Neural cell (in vitro differentiated cells): ENCODE measurements around the gene GDI1. TPM values are rescaled to one million over a fixed set of nuclear protein-coding genes. Genes with fewer than 3 reads are reported as not detected.

ENCODE experiments used
- H2AFZ ChIP-seq: fragments of 200-600, 300-800 bp; sonication (generic), shearing (Covaris generic); 2 replicates; pipeline ENCODE4 v1.6.0; 2014; ENCODE audit warnings: low read depth, mild to moderate bottlenecking, antibody characterized with exemption, low read length, moderate library complexity
- H3F3A ChIP-seq: fragments of 200-600 bp; shearing (Covaris generic); 2 replicates; pipeline ENCODE4 v1.6.1; 2016; ENCODE audit warnings: mild to moderate bottlenecking, moderate library complexity, mixed read lengths, antibody characterized with exemption, low read length; ENCODE audit not compliant: insufficient read depth, poor library complexity, severe bottlenecking
- H3K27ac ChIP-seq: fragments of 200-600, 300-800 bp; sonication (generic), shearing (Covaris generic); 2 replicates; pipeline ENCODE4 v1.5.1; 2014; ENCODE audit warnings: mild to moderate bottlenecking, low read length, moderate library complexity
- H3K27me3 ChIP-seq: fragments of 300-800, 200-600 bp; sonication (generic), shearing (Covaris generic); 2 replicates; pipeline ENCODE4 v1.6.0; 2014; ENCODE audit warnings: mild to moderate bottlenecking, low read depth, low read length, moderate library complexity; ENCODE audit not compliant: insufficient read depth
- H3K36me3 ChIP-seq: fragments of 300-800, 200-600 bp; sonication (generic), shearing (Covaris generic); 2 replicates; pipeline ENCODE4 v1.5.1; 2014; ENCODE audit warnings: mild to moderate bottlenecking, antibody characterized with exemption, low read length, moderate library complexity; ENCODE audit not compliant: insufficient read depth
- H3K4me2 ChIP-seq: fragments of 300-800, 200-600 bp; sonication (generic), shearing (Covaris generic); 2 replicates; pipeline ENCODE4 v1.6.0; 2014; ENCODE audit warnings: mild to moderate bottlenecking, low read length
- H3K4me3 ChIP-seq: fragments of 300-800, 200-600 bp; sonication (generic), shearing (Covaris generic); 2 replicates; pipeline ENCODE4 v1.5.1; 2014; ENCODE audit warnings: mild to moderate bottlenecking, low read length, moderate library complexity
- H3K79me2 ChIP-seq: fragments of 200-600 bp; shearing (Covaris generic); replicated peaks from 2 replicates; pipeline ENCODE4 v1.6.0; 2014; ENCODE audit warnings: mild to moderate bottlenecking, low read length, moderate library complexity; ENCODE audit not compliant: insufficient read depth
- H3K9ac ChIP-seq: fragments of 300-800, 200-600 bp; sonication (generic), shearing (Covaris generic); 2 replicates; pipeline ENCODE4 v1.6.1; 2016; ENCODE audit warnings: mild to moderate bottlenecking, low read length, mixed read lengths
- H3K9me2 ChIP-seq: fragments of 200-600 bp; shearing (Covaris generic); 2 replicates; pipeline ENCODE4 v1.6.1; 2016; ENCODE audit warnings: mild to moderate bottlenecking, low read length, mixed read lengths; ENCODE audit not compliant: insufficient read depth
- H3K9me3 ChIP-seq: fragments of 200-600, 300-800 bp; sonication (generic), shearing (Covaris generic); 2 replicates; pipeline ENCODE4 v1.6.1; 2016; ENCODE audit warnings: mild to moderate bottlenecking, mixed run types, low read length, moderate library complexity, mixed read lengths
- H4K20me1 ChIP-seq: fragments of 200-600 bp; shearing (Covaris generic); 2 replicates; pipeline ENCODE4 v1.6.1; 2016; ENCODE audit warnings: mild to moderate bottlenecking, mixed run types; ENCODE audit not compliant: insufficient read depth
- CTCF ChIP-seq: fragments of 450-650 bp; IDR thresholded peaks from 2 replicates; pipeline ENCODE4 v1.5.1; 2014; ENCODE audit warnings: antibody characterized with exemption, mild to moderate bottlenecking, moderate library complexity; ENCODE audit not compliant: poor library complexity, severe bottlenecking
- EP300 ChIP-seq: fragments of 450-650 bp; conservative IDR thresholded peaks from 2 replicates; pipeline ENCODE4 v1.6.1; 2014; ENCODE audit warnings: antibody characterized with exemption, mild to moderate bottlenecking, moderate library complexity; ENCODE audit not compliant: poor library complexity, severe bottlenecking
- EZH2 ChIP-seq: fragments of 200-600, 300-800 bp; shearing (Covaris generic), sonication (generic); IDR thresholded peaks from 2 replicates; pipeline ENCODE4 v1.6.1; 2014; ENCODE audit warnings: antibody characterized with exemption, low read length, borderline replicate concordance, mild to moderate bottlenecking; ENCODE audit not compliant: insufficient read depth, poor library complexity, severe bottlenecking
- MXI1 ChIP-seq: fragments of 450-650 bp; conservative IDR thresholded peaks from 2 replicates; pipeline ENCODE4 v1.6.1; 2014; ENCODE audit warnings: antibody characterized with exemption, mild to moderate bottlenecking; ENCODE audit not compliant: poor library complexity, severe bottlenecking
- POLR2AphosphoS5 ChIP-seq: IDR thresholded peaks from 2 replicates; pipeline ENCODE4 v1.6.1; 2012
- RAD21 ChIP-seq: fragments of 450-650 bp; conservative IDR thresholded peaks from 2 replicates; pipeline ENCODE4 v1.6.1; 2014; ENCODE audit warnings: antibody characterized with exemption, mild to moderate bottlenecking, moderate library complexity
- REST ChIP-seq: IDR thresholded peaks from 2 replicates; pipeline ENCODE4 v1.6.1; 2012; ENCODE audit warnings: borderline replicate concordance
- SMC3 ChIP-seq: fragments of 450-650 bp; conservative IDR thresholded peaks from 2 replicates; pipeline ENCODE4 v1.6.1; 2014; ENCODE audit warnings: antibody characterized with exemption, mild to moderate bottlenecking, moderate library complexity; ENCODE audit not compliant: poor library complexity
- TAF1 ChIP-seq: IDR thresholded peaks from 2 replicates; pipeline ENCODE4 v1.6.1; 2012; ENCODE audit warnings: low read depth
- polyA plus RNA-seq: library from polyadenylated mRNA; depleted of rRNA; stranded (reverse); fragments of >200 nt; gene quantifications from 2 replicates; pipeline ENCODE4 v1.2.3, GENCODE V29; 2014

Gene GDI1
- polyA plus RNA-seq, 1 donor from 2014 or later, result 370 TPM

GRCh38 chrX:154489182-154489581 is 52.2 kb downstream of the GDI1 start:
- TF ChIP-seq CTCF, result no peak
- no peak for TF ChIP-seq SMC3
- no peak for TF ChIP-seq TAF1
- no peak for TF ChIP-seq MXI1
- no peak for TF ChIP-seq REST
- no peak for TF ChIP-seq RAD21
- TF ChIP-seq POLR2AphosphoS5, result no peak
- no peak for TF ChIP-seq EZH2
- TF ChIP-seq EP300, result no peak
- Histone ChIP-seq H3K9me2 (no peaks in the 10 kb centered on the region), H3F3A (no peaks in the 10 kb centered on the region), H3K4me3 (peak overlapping the region; percentile 67), H3K9ac (no peak overlapping the region), H3K79me2 (no peaks in the 10 kb centered on the region), H4K20me1 (no peaks in the 10 kb centered on the region), H3K27ac (no peak overlapping the region), H3K27me3 (no peaks in the 10 kb centered on the region), H2AFZ (no peak overlapping the region), H3K9me3 (no peaks in the 10 kb centered on the region), H3K36me3 (no peaks in the 10 kb centered on the region), H3K4me2 (no peak overlapping the region)

GRCh38 chrX:154490021-154490413 is 53.1 kb downstream of the GDI1 start:
- peak overlapping the region; percentile 74 for H3K9ac ChIP-seq
- H3F3A ChIP-seq, result no peaks in the 10 kb centered on the region
- no peaks in the 10 kb centered on the region for H3K27me3 ChIP-seq
- no peaks in the 10 kb centered on the region for H4K20me1 ChIP-seq
- no peak for TF ChIP-seq EZH2
- no peak for TF ChIP-seq CTCF
- TF ChIP-seq EP300, result no peak
- no peak for TF ChIP-seq RAD21
- TF ChIP-seq REST, result no peak
- no peak for TF ChIP-seq POLR2AphosphoS5
- TF ChIP-seq MXI1, result no peak
- no peak for TF ChIP-seq TAF1
- TF ChIP-seq SMC3, result no peak
- no peaks in the 10 kb centered on the region for H3K79me2 ChIP-seq
- peak overlapping the region; percentile 45 for H3K27ac ChIP-seq
- H3K4me3 ChIP-seq, result peak overlapping the region; percentile 67
- no peaks in the 10 kb centered on the region for H3K36me3 ChIP-seq
- no peaks in the 10 kb centered on the region for H3K9me3 ChIP-seq
- H3K9me2 ChIP-seq, result no peaks in the 10 kb centered on the region
- H2AFZ ChIP-seq, result peak overlapping the region; percentile 8
- H3K4me2 ChIP-seq, result peak overlapping the region; percentile 25
